Measurements from ENCODE around the gene ADAM22.

Gene ADAM22

GRCh38 chr7:88044069-88044468 is 110.0 kb downstream of the ADAM22 start:
- no peak for DNase-seq

GRCh38 chr7:88046839-88047573 is 113.0 kb downstream of the ADAM22 start:
- no peak for DNase-seq

- DNase-seq: no peak
Measured at GRCh38 chr7:88057655-88058054, 123.6 kb downstream of the ADAM22 start.

GRCh38 chr7:88062238-88062637 is 128.2 kb downstream of the ADAM22 start:
- no peak for DNase-seq

- no peak for DNase-seq
Measured at GRCh38 chr7:88069093-88069492, 135.0 kb downstream of the ADAM22 start.

- DNase-seq: no peak
Measured at GRCh38 chr7:88071994-88072714, 138.1 kb downstream of the ADAM22 start.

GRCh38 chr7:88072715-88073055 is 138.6 kb downstream of the ADAM22 start:
- DNase-seq: no peak

- DNase-seq: no peak
Measured at GRCh38 chr7:88073626-88074025, 139.6 kb downstream of the ADAM22 start.

- no peak for DNase-seq
Measured at GRCh38 chr7:88075216-88075615, 141.2 kb downstream of the ADAM22 start.

- no peak for DNase-seq
Measured at GRCh38 chr7:88083883-88084282, 149.8 kb downstream of the ADAM22 start.

GRCh38 chr7:88089561-88089960 is 155.5 kb downstream of the ADAM22 start:
- DNase-seq: no peak

GRCh38 chr7:88090240-88090639 is 156.2 kb downstream of the ADAM22 start:
- DNase-seq: no peak

- DNase-seq: no peak
Measured at GRCh38 chr7:88090671-88091070, 156.6 kb downstream of the ADAM22 start.

GRCh38 chr7:88091988-88092675 is 158.1 kb downstream of the ADAM22 start:
- no peak for DNase-seq

GRCh38 chr7:88092676-88092999 is 158.6 kb downstream of the ADAM22 start:
- DNase-seq: no peak

GRCh38 chr7:88101769-88102168 is 167.7 kb downstream of the ADAM22 start:
- DNase-seq: no peak

- no peak for DNase-seq
Measured at GRCh38 chr7:88102675-88103074, 168.6 kb downstream of the ADAM22 start.

- no peak for DNase-seq
Measured at GRCh38 chr7:88104732-88105131, 170.7 kb downstream of the ADAM22 start.

- no peak for DNase-seq
Measured at GRCh38 chr7:88105231-88105630, 171.2 kb downstream of the ADAM22 start.

GRCh38 chr7:88106434-88106833 is 172.4 kb downstream of the ADAM22 start:
- DNase-seq: no peak

GRCh38 chr7:88109612-88110011 is 175.6 kb downstream of the ADAM22 start:
- DNase-seq: no peak

GRCh38 chr7:88111140-88111743 is 177.2 kb downstream of the ADAM22 start:
- no peak for DNase-seq

GRCh38 chr7:88111954-88112471 is 178.0 kb downstream of the ADAM22 start:
- DNase-seq: no peak
